NCI-H1436 (cell line): ENCODE measurements around the gene HAUS7.

Experiments used
- DNase-seq: peaks from one replicate; lab custom pipeline; 2025; lab: John Stamatoyannopoulos, UW

Gene HAUS7

DNA sequence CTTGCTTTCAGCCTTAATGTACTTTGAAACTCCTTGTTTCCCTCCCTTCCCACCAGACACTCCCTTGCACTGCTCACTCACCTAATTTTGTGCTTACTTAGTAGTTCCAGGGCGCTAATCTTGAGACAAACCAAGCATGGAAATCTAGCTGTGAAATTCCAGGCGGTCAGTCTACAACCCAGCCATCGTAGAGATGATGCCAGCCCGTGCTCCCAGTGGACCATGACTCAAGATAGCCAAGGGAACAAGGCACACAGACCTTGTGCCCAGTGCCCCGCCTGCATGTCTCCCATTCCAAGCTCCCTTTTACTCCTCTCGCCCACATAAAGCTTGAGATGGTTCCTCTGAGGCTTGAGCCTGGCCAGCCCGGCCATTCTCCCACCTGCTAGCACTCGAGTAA lies 35.6 kb downstream of the HAUS7 start:
- no peak for DNase-seq

DNA sequence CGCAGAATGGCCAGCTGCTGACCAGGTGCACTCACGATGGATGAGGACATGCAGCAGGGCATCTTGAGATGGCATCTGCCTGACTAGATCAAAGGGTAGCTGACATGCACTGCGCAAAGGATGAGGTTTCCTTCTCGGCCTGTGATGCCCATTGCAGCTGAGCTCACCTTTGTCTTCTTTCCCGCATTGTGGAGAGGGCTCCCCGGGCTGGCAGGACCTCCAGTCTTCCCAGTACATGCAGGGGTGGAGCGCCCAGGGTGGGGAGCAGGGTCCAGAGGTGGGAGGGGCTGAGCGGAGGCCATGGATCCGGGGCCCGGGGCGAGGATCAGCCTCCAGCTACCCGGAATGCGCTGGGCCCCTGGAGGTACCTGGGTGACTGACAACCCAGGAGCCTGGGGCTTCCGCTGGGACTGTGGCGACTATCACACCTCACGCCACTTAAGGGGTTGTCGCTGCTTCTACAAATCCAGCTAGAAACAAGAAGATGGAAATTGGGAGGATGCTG lies 36.5 kb downstream of the HAUS7 start:
- no peak for DNase-seq

DNA sequence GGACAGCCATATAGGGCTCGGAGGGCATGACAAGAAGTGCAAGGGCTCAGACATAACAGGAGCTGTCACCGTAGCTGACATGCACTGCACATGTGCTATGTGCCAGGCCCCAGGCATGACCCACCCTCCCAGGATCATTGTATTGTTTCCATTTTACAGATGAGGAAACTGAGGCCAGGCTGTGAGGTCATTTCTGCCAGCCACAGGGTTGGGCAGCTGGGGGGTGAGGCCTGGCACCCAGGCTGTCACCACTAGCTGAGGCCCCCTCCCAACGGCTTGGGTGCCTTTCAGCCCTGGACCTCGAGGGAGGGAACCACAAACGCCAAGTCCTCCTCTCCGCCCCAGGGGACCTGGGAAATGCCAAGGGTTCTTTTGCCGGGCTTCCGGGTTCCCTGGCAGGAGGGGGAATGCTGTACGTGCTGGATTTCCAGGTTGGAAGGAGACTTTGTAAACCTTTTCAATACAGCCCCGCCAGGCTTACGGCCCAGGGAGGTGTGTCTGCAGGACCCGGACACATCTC lies 37.2 kb downstream of the HAUS7 start:
- no peak for DNase-seq

DNA sequence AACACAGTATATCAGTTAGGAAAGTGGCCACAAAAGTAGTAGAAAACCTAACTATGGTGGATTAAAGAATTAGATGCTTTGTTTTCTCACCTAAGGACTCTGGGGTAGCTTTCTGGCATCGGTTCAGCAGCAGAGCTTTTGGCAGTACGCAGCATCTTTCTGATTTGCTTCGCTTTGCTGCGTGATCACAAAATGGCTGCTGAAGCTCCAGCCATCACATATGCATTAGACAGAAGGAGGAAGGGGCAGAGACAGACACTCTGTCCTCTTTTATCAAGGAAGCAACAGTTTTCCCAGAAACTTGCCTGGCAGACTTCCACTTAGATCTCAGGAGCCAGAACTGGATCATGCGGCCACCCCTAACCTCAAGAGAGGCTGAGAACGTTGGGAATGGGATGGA lies 39.6 kb downstream of the HAUS7 start:
- no peak for DNase-seq

DNA sequence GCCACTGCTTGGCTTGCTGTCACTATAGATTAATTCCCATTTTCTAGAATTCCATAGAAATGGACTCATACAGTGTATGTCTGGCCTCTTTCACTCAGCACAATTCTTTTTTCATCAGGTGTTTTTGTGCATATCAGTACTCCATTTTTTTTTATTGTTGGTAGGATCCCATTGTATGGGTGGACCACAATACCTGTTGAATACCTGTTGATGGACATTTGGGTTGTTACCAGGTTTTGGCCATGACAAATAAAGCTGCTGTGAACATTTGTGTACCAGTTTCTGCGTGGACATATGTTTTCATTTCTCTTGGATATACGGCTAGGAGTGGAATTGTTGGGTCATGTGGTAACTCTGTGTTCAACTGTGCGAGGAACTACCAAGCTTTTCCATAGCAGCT lies 44.2 kb downstream of the HAUS7 start:
- no peak for DNase-seq

DNA sequence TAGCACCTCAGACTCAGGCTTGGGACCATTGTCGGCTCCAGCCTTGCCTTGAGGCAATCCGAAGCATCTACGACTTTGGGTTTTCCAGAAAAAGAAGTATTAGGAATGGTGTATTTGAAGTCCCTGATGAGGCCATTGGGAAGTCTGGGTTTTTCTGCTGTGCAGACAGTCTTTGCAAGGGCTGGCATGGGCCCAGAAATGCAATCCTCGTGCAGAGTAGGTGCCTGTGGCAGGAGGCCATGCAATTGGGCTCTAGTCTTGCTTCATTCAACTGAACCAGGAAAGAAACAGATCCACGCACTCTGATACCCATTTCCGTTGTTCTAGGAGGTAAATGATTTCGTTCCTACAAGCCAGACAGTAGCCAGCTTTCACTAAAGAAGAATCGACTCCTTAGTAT lies 46.7 kb downstream of the HAUS7 start:
- no peak for DNase-seq

DNA sequence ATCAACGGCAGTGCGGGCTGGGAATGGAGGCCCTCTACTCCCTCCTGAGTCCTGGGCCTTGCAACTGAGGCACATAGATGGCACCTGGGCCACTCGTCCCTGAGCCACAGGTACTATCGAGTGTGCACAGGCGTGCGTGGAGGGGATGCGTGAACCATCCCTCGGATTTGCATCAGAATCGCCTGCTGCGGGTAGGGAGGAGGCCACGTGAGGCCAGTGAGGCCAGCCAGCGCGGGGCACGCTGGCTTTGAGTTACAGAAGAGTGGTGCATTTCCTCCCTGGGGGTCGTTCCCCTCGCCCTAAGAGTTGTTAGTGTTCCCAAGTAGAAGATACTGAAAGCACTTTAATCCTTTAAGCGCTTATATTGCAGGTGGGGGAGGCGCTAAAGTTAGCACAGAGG lies 48.5 kb downstream of the HAUS7 start:
- DNase-seq = no peak

DNA sequence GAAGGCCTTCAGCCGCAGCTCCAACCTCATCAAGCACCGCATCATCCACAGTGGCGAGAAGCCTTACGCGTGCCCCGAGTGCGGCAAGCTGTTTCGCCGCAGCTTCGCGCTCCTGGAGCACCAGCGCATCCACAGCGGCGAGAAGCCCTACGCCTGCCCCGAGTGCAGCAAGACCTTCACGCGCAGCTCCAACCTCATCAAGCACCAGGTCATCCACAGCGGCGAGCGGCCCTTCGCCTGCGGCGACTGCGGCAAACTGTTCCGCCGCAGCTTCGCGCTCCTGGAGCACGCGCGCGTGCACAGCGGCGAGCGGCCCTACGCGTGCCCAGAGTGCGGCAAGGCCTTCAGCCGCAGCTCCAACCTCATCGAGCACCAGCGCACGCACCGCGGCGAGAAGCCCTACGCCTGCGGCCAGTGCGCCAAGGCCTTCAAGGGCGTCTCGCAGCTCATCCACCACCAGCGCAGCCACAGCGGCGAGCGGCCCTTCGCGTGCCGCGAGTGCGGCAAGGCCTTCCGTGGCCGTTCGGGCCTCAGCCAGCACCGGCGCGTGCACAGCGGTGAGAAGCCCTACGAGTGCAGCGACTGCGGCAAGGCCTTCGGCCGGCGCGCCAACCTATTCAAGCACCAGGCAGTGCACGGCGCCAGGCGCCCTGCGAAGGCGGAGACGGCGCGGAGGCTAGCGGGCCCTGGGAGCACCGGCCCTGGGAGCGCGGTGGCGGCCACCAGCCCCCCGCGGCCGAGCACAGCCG lies 49.4 kb downstream of the HAUS7 start:
- DNase-seq = no peak

DNA sequence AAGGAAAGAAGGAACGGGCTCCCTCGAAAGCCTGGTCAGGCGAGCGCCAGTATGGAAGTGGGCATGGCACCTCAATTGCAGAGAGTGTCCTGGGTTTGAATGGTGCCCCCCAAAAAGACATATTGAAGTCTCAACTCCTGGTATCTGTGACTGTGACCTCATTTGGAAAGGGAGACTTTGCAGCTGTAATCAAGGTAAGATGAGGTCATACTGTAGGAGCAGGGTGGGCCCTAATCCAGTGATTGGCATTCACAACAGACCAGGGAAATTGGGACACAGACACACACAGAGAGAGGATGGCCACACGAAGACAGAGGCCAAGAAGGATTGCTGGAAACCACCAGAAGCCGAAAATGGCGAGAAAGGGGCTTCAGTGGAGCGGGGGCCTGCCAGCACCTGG lies 52.7 kb downstream of the HAUS7 start:
- no peak for DNase-seq

DNA sequence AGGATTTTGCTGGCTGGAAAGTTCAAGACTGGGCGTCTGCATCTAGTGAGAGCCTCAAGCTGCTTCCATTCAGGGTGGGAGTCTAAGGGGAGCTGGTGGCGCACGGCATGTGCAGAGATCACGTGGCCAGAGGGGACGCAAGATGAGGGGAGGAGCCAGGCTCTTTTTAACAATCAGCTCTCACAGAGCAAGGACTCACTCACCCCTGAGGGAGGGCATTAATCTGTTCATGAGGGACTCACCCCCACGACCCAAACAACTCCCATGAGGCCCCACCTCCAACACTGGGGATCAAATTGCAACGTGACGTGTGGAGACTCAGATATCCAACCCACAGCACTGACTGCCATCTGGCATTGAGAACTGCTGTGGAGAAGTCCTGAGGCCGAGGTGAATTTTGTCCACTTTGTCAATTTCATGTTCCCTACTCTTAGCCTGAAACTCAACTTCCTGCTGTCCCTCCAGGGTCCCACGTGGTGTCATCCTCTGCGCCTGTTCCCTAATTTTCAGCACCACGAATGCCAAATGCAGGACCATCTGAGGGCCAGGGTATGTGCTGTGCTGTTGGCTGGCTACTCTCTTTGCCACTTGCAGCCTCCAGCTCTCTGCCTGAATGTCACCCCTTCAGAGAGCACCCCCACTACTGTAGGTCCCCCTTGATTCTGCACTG lies 53.5 kb downstream of the HAUS7 start:
- peak; percentile 45 for DNase-seq

DNA sequence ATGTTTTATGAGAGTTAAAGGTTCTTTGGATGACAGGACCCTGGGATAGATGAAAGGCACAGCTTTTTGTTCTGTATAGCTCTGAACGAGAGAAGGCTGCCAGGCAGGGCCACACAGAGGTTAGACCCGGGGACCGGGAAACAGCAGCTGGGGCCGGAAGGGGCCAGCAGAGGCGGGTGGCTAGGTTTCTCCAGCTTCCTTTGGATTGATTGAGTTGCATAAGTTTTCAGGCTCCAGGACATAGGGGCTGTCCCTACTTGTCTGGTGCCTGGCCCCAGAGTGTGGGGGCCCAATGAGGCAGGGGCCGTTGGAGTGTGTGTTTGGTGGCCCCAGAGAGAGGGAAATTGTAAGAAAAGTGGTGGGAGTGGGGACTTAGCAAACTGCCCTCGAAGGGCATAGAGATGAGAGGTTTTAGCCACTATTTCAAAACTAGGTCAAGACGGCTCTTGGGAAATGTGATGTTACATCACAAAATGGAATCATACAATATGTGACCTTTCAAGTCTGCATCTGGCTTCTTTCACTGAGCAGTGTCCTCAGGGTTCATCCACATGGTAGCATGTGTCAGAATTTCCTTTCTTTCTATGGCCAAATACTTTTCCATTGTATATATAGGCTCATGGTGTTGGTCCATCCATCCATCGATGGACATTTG lies 55.4 kb downstream of the HAUS7 start:
- DNase-seq = no peak

DNA sequence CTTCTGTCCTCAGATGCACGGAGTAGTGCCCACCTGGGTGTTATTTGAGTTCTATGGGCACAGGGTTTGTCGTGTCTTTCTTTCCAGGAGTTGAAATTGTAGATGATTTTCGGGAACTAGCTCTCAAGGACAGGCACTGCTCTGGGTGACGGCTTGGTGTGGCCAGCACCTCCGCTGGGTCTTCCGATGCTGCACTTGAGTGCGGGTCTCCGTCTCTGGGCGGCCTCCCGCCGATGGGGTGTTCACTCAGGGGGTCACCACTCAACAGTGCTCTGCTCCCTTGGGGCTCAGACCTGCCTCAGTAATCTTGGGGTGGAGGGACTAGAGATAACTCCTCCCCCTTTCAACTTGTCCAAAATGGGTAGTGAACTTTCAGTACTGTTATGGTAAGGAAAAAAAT lies 56.6 kb downstream of the HAUS7 start:
- DNase-seq = no peak

DNA sequence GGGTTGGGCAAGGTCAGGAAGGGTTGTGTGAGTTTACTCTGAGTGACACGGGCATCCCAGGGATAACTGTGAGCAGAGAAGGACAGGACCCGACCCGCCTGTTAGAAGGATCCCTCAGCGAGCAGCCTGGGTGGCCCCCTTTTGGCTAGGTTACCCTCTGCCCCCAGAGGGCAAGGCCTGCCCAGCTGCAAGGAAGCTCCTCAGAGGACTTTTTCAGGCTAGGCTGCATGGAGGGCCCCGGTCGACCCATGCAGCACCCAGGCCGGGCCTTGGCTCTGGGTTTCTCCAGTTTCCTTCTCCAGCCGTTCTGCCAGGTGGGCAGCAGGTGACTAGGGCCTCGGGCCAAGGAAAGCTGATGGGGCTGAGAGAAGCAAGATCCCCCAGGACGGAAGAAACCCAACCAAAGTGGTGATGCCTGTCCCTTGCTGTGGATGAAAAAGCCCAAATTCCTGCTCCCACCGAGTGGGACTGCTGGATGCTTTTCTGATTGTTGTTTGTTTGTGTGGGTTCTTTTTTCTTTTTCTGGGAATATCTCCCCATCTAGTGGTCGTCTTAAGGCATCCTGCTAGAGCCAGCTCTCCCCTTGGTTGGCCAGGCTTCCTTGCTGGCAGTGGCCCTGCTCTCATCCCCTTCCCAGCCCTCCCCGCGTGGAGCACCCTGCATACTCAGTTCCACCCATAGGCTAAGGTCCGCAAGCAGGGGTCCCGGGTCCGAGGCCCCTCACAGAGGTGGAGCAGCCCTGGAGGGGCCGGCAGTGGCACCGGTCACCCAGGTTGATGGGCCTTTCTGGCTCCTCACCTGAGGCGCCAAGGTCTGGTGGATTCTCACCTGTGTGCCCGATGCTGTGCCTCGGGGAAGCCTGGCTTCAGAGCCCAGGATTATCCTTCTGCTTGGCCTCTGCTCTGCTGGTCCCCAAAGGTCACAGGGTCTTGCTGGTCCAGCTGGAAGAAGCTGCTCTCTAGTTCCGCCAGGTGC lies 57.3 kb downstream of the HAUS7 start:
- no peak for DNase-seq

DNA sequence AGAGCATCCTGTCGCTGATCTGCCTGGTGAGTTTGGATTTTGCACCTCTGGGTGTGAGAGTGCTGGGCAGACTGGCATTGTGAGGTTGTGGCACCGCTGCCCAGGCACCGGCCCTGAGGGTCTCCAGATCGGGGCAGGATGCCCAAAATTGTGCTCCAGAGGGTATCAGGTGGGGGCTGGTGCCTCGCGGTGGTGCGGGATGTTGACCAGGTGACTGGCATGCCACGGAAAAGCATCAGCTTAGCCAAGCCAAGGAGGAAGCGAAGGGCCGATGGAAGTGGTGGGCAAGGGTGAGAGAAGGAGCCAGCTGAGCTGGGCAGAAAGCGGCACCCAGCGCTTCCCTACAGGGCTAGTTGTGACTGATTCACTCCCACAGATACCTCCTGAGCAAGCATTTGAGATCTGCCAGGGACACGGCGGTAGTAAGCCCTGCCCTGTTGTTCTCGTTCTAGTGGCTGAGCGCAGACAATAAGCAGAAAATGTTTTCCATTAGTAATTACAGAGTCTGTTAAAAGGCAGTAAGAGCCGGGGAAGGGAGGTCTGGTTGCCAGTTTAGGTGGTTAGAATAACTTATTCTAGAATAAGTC lies 58.3 kb downstream of the HAUS7 start:
- no peak for DNase-seq

DNA sequence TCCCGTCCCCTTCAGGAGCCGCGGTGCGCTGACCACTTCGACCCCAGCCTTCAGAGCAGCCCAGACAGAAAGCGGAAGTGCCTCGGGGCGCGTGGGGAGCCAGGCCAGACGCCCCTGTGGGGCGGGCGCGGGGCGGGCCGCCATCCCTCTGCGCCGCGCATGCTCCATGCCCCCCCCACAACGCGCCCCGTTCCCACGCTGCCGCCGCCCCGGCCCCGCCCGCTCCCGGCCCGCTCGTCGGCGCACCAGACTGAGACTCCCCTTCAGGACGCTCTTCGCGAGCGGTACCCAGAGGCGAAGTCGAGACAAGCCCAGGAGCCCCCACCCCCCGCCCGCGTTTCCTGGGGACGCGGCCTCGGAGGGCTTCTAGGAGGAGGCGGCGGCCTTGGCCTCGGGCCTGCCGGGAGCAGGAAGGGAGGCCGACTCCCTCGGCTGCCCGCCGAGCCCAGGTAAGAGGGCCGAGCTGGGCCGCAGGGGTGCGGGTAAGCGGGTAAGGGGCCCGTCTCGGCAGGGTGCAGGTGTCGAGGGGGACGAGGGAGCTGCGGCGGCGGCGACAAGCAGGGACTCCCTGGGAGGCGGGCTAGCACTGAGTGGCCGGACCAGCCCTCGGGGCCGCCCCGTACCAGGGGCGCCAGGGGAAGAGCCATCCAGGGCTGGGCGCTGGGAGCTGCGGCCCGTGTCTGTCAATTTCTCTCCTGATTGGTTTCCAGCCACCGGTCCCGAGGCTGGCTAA lies 59.0 kb downstream of the HAUS7 start, which contains the start of gene ZFP92:
TSS of gene ZFP92 (plus strand) at position 218 of the 733 bp plus-strand sequence. CDS start 6,851 bp downstream, outside the sequence.
- no peak for DNase-seq

DNA sequence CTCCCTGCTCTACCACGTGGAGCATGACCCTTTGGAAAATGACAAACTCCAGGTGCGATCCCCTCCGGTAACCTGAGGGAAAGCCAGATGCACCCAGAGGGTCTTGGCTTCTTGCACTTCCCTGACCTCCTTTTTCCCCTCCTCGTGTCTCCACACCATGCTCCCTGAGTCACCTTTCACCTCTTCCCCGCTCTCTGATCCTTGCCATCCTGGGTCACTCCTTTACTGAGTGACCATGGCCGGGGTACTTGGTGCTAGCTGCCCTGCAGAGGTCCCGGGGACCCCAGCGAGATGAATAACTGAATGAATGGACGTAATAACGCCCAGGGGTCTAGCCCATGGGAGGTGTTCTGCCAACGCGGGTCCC lies 59.5 kb downstream of the HAUS7 start:
- DNase-seq = no peak

DNA sequence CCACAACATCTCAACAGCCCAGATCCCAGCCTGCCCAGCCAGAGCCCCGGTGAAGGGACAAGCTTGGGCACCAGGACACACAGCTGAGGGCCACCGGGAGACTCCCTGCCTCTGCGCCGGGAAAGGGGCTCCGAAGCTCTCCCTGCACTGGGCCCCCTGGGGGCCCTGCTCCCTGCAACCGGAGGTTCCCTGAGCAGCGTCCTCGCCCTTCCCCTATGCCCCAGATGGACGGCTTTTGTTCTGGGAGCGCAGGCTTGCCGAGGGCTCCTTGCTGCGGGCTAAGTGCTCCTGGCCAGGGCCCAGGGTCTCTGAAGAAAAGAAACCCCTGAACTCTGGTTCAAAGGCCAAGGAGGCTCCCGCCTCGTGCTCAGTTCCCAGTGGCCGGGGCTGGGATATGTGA lies 60.0 kb downstream of the HAUS7 start:
- no peak for DNase-seq

DNA sequence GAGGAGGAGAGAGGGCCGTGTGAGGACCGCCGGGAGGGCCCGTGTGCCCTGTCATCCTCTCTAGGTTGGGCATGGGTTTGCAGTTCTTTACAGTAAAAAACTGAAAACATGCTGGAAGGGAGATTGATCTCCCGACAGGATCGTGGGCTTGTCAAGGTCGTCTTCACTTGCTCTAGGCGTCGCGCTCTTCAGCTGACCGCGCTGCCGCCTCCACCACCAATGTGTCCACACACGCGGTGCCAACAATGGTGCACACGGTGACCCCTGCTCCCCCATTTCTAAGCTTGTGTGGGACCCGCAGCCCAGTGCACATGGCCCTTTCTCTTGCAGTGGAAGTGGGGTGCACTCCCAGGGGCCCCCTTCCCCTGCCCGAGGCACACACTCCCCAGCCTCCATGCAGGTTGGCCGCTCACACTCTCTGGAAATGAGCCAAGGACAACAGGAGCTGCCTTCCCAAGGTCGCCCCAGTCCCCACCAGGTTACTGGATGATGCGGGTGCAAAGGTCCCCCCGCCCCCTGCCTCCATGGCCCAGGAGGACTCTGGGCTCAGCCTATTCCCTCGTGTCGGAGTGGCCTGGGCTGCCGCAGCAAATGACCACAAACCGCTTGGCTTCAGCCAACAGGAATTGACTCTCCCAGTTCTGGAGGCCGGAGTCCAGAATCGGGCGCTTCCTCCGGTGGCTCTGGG lies 60.8 kb downstream of the HAUS7 start:
- no peak for DNase-seq

DNA sequence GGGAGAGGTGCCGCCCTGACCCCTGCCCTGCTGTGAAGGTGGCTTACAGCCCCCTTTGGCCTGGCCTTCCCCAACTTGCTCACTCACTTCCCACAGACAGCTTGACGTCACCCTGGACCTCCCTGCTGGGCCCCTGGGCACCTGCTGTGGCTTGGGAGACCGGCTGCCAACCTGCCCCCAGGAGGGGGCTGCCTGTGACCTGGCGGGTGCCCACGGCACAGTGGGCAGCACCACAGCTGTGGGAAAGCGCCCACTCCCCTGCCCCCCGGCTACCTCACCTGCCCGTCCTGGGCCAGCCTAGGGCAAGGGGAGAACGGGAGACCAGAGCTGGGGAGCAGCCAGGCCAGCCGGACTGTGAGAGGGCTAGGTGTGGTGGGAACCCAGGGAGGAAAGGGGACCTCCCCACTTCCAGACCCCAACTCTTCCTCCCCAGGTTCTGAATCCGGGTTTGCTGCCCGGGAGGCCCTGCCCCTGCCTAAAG lies 61.5 kb downstream of the HAUS7 start:
- DNase-seq = no peak

DNA sequence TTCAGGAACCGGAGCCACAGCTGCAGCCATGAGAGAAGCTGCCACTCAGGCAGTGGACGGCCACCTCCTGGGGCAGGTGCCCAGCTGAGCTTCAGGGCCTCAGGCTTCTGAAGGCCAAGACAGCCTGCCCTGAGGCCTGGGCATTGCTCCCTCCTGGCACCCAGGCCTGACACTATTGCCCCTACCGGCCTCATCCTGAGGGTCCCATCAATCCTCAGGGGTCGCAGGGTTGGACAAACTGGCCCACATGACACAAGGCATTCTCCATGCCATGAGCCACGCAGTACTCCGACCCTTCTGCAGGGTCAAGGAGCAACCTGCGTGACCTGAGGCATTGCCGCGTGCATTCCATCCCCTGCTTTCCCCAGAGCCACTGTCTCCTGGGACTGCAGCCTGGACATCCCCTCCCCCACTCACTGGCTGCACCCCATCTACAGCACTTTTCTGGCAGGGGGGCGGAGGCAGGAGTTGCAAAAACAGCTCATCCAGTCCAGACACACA lies 62.1 kb downstream of the HAUS7 start:
- DNase-seq = no peak
